Activated CD4-positive, alpha-beta memory T cell treated with anti-CD3 and anti-CD28 coated beads for 36 hours (primary cell): ENCODE results near the gene GARS1. TPM values are rescaled to one million over a fixed set of nuclear protein-coding genes. Genes with fewer than 3 reads are reported as not detected.

Source experiments
- CTCF ChIA-PET: fragments of 350-600 bp; sonication (Branson Sonifier 250); formaldehyde crosslinking; loops from one replicate; lab custom pipeline; 2021; ENCODE audit warnings: antibody characterized with exemption, inconsistent platforms; lab: Charles Lee
- POLR2A ChIA-PET: fragments of 350-600 bp; sonication (Branson Sonifier 250); formaldehyde crosslinking; loops from one replicate; lab custom pipeline; 2021; ENCODE audit warnings: antibody characterized with exemption; lab: Charles Lee
- DNase-seq: peaks from one replicate; pipeline ENCODE4 v3.0.0-alpha.2; 2020
- H3K27ac Mint-ChIP-seq: one replicate; pipeline ENCODE4 v1.8.0; 2021; ENCODE audit warnings: mixed read lengths
- H3K27me3 Mint-ChIP-seq: one replicate; pipeline ENCODE4 v1.8.0; 2021; ENCODE audit warnings: mixed read lengths
- H3K36me3 Mint-ChIP-seq: one replicate; pipeline ENCODE4 v1.8.0; 2021; ENCODE audit warnings: mixed read lengths
- H3K4me1 Mint-ChIP-seq: one replicate; pipeline ENCODE4 v1.8.0; 2021; ENCODE audit warnings: low read depth, mixed read lengths
- H3K4me3 Mint-ChIP-seq: one replicate; pipeline ENCODE4 v1.8.0; 2021; ENCODE audit warnings: mild to moderate bottlenecking, mixed read lengths
- H3K9me3 Mint-ChIP-seq: one replicate; pipeline ENCODE4 v1.8.0; 2021; ENCODE audit warnings: mixed read lengths
- intact Hi-C: fragments of 100-400 bp; cut with micrococcal nuclease; formaldehyde crosslinking; loops from one replicate; pipeline ENCODE4 v1.15.1; 2023
- total RNA-seq, 2 experiments: library from RNA; stranded (reverse); gene quantifications; one replicate each; pipeline ENCODE4 v1.2.3, GENCODE V29; 2021

GARS1 gene, protein sequence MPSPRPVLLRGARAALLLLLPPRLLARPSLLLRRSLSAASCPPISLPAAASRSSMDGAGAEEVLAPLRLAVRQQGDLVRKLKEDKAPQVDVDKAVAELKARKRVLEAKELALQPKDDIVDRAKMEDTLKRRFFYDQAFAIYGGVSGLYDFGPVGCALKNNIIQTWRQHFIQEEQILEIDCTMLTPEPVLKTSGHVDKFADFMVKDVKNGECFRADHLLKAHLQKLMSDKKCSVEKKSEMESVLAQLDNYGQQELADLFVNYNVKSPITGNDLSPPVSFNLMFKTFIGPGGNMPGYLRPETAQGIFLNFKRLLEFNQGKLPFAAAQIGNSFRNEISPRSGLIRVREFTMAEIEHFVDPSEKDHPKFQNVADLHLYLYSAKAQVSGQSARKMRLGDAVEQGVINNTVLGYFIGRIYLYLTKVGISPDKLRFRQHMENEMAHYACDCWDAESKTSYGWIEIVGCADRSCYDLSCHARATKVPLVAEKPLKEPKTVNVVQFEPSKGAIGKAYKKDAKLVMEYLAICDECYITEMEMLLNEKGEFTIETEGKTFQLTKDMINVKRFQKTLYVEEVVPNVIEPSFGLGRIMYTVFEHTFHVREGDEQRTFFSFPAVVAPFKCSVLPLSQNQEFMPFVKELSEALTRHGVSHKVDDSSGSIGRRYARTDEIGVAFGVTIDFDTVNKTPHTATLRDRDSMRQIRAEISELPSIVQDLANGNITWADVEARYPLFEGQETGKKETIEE
- 100 to 1,000 TPM; 345 to 368 TPM for total RNA-seq

DNA sequence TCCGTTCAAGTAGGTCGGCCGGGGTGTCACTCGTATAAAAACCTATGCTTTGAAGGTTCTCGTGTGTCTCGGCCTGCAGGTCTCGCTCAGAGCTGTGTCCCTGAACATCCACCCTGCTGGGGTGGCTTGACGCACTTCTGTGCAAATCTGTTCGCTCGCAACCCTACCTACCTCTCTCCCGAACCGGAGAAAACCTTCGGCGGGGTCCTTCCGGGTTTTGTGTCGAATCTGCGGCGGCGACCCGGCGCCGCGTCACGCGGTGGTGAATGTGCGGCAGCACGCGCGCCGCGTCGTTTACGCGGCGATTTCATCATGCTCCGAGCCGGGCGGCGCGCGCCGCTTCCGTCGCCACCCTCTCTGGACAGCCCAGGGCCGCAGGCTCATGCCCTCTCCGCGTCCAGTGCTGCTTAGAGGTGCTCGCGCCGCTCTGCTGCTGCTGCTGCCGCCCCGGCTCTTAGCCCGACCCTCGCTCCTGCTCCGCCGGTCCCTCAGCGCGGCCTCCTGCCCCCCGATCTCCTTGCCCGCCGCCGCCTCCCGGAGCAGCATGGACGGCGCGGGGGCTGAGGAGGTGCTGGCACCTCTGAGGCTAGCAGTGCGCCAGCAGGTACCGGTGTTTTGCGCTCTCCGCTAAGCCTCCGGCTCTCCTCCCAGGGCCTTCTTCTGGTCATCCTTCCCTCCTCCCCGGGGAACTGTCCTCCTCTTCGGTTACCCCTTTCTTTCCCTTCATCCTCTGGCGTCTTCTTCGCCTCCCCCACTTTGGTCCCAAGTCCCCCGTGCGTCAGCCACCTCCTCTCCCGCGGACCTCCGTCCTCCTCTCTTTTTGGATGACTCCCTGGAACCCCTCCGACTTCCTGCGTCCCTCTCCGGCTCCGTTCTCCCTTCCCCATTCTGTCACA lies at the start of gene GARS1:
TSS of gene GARS1 (plus strand) at position 339 of the 896 bp plus-strand sequence. CDS start at position 383, 44 bp downstream.
- H3K27ac Mint-ChIP-seq: peak within 1 kb of the TSS; percentile 95
- H3K4me1 Mint-ChIP-seq: peaks cover 53% of the 10 kb centered on the region
- no peaks in the 10 kb centered on the region for H3K27me3 Mint-ChIP-seq
- peaks cover 45% of the 10 kb centered on the region for H3K36me3 Mint-ChIP-seq
- H3K4me3 Mint-ChIP-seq: peak within 1 kb of the TSS; percentile 99
- no peaks in the 10 kb centered on the region for H3K9me3 Mint-ChIP-seq
- DNase-seq: peak; percentile 92
- intact Hi-C loops: loop anchor here (1.0 to 10.0 kb wide), 5 partner anchors 90 to 1900 kb away; partner anchors contain the start of genes AVL9, FKBP14, GGCT and LSM5
- ChIA-PET POLR2A (interaction anchor here (1.0 to 1.4 kb wide), 4 partner anchors 16 to 116 kb away, joined by 3 to 7 read pairs (median 5); partner anchors contain the start of gene NOD1), CTCF (interaction anchor here (0.8 kb wide), 1 partner anchor 29 kb away, joined by 4 read pairs; no protein-coding TSS in a partner anchor)

DNA sequence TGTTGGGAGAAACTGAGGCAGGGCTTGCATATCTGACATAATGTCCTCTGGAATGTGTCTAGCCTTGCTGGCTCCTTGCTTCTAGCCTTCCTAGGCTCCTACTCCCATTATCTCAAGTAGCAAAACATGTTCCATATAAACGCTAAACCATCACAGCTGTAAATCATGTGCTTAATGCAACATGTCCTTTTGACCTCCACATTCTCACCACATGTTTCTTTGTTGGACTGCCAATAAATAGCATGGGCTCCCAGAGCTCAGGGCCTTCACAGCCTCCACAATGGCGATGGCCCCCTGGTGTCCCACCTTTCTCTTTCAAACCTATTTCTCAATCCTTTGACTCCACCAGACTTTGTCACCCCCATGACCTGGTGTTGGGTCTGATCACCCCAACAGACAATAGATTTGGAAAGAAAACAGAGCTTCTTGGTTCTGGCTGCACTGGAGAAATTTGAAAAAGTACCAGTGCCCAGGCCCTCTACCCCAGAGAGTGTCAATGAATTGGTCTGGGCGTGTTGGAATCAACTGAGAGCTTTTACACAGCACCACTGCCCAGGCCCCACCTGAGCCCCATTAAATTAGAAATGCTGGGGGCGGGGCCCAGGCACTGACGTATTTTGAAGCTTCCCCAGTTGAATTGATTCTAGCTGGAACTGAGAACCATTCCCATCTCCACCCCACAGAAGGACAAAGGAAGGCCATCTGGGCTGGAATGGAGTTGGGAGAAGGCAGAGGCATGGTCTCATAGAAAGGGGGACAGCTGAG lies 48.7 kb upstream of the GARS1 start:
- no peak overlapping the region for H3K4me3 Mint-ChIP-seq
- no peaks in the 10 kb centered on the region for H3K27me3 Mint-ChIP-seq
- POLR2A ChIA-PET: no interaction called here
- no peaks in the 10 kb centered on the region for H3K9me3 Mint-ChIP-seq
- peaks cover 12% of the 10 kb centered on the region for H3K36me3 Mint-ChIP-seq
- H3K4me1 Mint-ChIP-seq: no peaks in the 10 kb centered on the region
- intact Hi-C loops: no loop called here
- DNase-seq: no peak
- CTCF ChIA-PET: interaction anchor here (0.8 to 8.1 kb wide), 7 partner anchors 14 to 196 kb away, joined by 3 to 114 read pairs (median 12); no protein-coding TSS in a partner anchor
- H3K27ac Mint-ChIP-seq: no peak overlapping the region

DNA sequence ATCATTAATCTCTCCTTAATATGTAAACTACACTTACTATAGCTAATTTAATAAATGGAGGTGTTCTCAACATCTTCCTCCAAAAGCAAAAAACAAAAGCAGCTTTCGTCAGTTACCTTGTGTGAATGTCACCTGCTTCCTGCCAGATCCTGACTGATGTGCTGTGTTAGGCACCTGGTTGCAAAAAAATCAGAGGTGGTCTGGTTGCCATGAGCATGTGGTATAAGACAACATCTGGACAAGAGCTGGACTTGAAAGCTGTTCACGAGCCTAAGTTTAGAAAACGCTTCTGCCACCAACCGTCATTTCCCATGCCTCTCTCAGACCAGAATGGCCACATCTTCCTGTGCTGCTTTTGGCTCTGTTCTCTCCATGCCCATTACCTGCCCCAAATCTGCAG lies 48.1 kb upstream of the GARS1 start:
- H3K36me3 Mint-ChIP-seq: peaks cover 12% of the 10 kb centered on the region

DNA sequence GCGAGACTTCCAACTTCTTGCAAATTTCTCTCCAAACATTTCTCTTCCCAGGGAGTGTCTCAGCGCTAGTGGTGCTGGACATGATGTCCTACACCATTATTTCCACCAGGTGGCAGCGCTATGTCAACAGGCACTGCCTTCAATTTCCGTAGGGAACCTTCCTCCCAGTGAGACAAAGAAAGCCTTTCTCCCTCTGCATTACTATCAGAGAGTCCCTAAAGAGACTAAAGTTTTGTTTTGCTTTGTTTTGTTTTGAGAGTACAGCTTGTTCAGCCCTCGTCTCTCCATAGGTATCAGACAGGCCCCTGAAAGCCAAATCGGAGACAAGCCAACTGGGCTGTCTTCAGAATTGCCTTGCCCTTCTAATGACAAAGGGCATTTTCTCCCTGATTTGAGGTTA lies 45.8 kb upstream of the GARS1 start:
- ChIA-PET CTCF (interaction anchor here (0.6 to 8.1 kb wide), 15 partner anchors 9 to 273 kb away, joined by 3 to 114 read pairs (median 4); partner anchors contain the start of gene NOD1), POLR2A (no interaction called here)
- no peak overlapping the region for H3K27ac Mint-ChIP-seq
- no peak overlapping the region for H3K4me3 Mint-ChIP-seq
- peaks cover 1% of the 10 kb centered on the region for H3K36me3 Mint-ChIP-seq
- intact Hi-C loops: loop anchor here (1.0 to 2.0 kb wide), 2 partner anchors 16 to 191 kb away; no protein-coding TSS in a partner anchor
- no peaks in the 10 kb centered on the region for H3K4me1 Mint-ChIP-seq
- H3K27me3 Mint-ChIP-seq: no peaks in the 10 kb centered on the region
- DNase-seq: peak; percentile 51
- no peaks in the 10 kb centered on the region for H3K9me3 Mint-ChIP-seq

More for the DNA sequence above, 48.1 kb upstream of the GARS1 start:
- no peaks in the 10 kb centered on the region for H3K27me3 Mint-ChIP-seq
- H3K27ac Mint-ChIP-seq: no peak overlapping the region
- DNase-seq: no peak
- CTCF ChIA-PET: interaction anchor here (0.8 to 8.1 kb wide), 6 partner anchors 14 to 196 kb away, joined by 3 to 114 read pairs (median 12); no protein-coding TSS in a partner anchor
- H3K9me3 Mint-ChIP-seq: no peaks in the 10 kb centered on the region
- POLR2A ChIA-PET: no interaction called here
- no peaks in the 10 kb centered on the region for H3K4me1 Mint-ChIP-seq
- intact Hi-C loops: no loop called here
- no peak overlapping the region for H3K4me3 Mint-ChIP-seq

DNA sequence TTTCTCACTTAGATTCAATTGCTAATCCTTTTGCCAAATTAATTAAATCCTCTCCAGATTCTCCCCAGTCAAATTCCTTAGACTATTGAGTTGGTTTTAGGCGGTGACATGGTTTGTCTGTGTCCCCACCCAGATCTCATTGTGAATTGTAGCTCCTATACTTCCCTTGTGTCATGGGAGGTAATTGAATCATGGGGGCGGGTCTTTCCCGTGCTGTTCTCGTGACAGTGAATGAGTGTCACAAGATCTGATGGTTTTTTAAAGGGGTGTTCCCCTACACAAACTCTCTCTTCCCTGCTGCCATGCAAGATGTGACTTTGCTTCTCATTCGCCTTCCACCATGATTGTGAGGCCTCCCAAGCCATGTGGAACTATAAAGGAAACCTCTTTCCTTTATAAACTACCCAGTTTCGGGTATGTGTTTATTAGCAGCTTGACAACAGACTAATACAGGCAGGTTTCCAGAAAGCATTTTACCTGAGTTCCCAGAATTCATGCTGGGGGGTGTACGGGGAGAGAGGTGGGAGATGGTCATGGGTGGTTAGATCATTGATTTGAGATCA lies 44.7 kb upstream of the GARS1 start:
- no peak overlapping the region for H3K27ac Mint-ChIP-seq
- no peak overlapping the region for H3K4me3 Mint-ChIP-seq
- DNase-seq: peak; percentile 17
- H3K9me3 Mint-ChIP-seq: no peaks in the 10 kb centered on the region
- ChIA-PET POLR2A (no interaction called here), CTCF (interaction anchor here (1.0 to 8.1 kb wide), 12 partner anchors 11 to 274 kb away, joined by 3 to 114 read pairs (median 6); partner anchors contain the start of gene NOD1)
- no peaks in the 10 kb centered on the region for H3K36me3 Mint-ChIP-seq
- intact Hi-C loops: loop anchor here (2.0 kb wide), 1 partner anchor 15 kb away; no protein-coding TSS in a partner anchor
- H3K27me3 Mint-ChIP-seq: no peaks in the 10 kb centered on the region
- no peaks in the 10 kb centered on the region for H3K4me1 Mint-ChIP-seq

DNA sequence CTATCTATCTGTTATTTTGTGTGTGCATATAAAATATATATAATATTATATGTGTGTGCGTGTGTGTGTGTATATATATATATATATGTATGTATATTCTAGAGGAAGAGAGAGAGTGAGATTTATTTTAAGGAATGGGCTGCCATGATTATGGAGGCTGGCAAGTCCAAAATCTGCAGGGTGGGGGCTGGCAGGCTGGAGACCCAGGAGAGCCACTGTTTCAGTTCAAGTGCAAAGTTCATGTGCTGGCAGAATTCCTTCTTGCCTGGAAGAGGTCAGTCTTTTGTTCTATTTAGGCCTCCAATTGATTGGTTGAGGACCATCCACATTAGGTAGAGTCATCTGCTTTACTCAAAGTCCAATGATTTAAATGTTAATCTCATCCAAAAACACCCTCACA lies 42.3 kb upstream of the GARS1 start:
- Mint-ChIP-seq H3K36me3 (no peaks in the 10 kb centered on the region), H3K9me3 (no peaks in the 10 kb centered on the region), H3K4me1 (no peaks in the 10 kb centered on the region), H3K27me3 (no peaks in the 10 kb centered on the region), H3K4me3 (no peak overlapping the region), H3K27ac (no peak overlapping the region)
- CTCF ChIA-PET: interaction anchor here (8.1 kb wide), 1 partner anchor 10 kb away, joined by 114 read pairs; no protein-coding TSS in a partner anchor
- no peak for DNase-seq
- intact Hi-C loops: no loop called here
- POLR2A ChIA-PET: no interaction called here

DNA sequence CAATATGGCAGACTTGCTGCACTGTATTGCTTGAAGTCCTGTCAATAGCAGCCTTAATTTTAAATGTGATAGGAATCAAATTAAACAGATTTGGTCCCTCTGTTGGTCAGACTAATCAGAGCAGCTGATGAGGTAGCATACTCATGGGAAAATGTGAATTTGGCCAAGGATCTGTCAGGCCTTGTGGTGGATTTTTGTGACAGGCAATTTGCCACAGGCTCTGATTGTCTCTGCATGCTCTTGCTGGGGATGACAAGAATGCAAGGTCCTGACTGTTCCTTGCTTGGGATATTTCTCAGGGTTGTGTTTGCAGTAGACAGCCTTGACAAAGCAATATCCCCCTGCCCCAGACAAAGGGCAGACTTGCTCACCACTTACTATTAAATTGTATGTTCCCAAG lies 41.5 kb upstream of the GARS1 start:
- Mint-ChIP-seq H3K4me1 (no peaks in the 10 kb centered on the region), H3K27ac (no peak overlapping the region), H3K36me3 (no peaks in the 10 kb centered on the region), H3K4me3 (no peak overlapping the region), H3K9me3 (no peaks in the 10 kb centered on the region), H3K27me3 (no peaks in the 10 kb centered on the region)
- ChIA-PET CTCF (interaction anchor here (1.0 kb wide), 1 partner anchor 11 kb away, joined by 5 read pairs; no protein-coding TSS in a partner anchor), POLR2A (no interaction called here)
- DNase-seq: no peak
- intact Hi-C loops: no loop called here

DNA sequence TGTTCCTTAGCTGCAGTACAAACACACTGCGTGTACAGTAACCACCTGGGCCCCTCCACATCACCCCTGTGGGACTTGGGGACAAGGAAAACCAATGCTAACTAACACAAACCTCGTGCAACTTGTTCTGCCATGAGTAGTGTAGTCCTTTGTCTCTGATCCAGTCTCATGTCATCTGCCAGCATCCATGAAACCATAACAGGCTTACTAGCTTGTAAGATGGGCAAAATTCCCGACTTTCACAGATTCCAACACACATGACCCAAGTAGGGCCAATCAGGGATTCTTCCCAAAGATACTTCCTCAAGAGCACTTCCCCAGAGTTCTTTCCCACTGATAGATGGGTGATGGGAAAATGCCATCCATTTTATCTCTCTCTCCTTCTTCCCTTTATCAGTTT lies 41.1 kb upstream of the GARS1 start:
- no peaks in the 10 kb centered on the region for H3K9me3 Mint-ChIP-seq
- no peak overlapping the region for H3K27ac Mint-ChIP-seq
- no peaks in the 10 kb centered on the region for H3K27me3 Mint-ChIP-seq
- H3K4me1 Mint-ChIP-seq: no peaks in the 10 kb centered on the region
- intact Hi-C loops: no loop called here
- DNase-seq: no peak
- no peaks in the 10 kb centered on the region for H3K36me3 Mint-ChIP-seq
- ChIA-PET CTCF (interaction anchor here (1.0 kb wide), 1 partner anchor 11 kb away, joined by 5 read pairs; no protein-coding TSS in a partner anchor), POLR2A (no interaction called here)
- H3K4me3 Mint-ChIP-seq: no peak overlapping the region

DNA sequence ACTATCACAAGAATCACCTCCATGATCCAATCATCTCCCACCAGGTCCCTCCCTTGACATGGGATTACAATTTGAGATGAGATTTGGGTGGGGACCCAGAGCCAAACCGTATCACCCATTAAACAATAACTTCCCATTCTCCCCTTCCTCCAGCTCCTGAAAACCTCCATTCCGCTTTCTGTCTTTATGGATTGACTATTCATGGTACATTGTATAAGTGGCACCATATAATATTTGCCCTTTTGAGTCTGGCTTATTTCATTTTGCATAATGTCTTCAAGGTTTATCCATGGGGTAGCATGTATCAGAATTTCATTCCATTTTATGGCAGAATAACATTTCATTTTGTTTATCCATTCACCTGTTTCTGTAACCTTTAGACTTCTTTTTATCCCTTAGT lies 39.2 kb upstream of the GARS1 start:
- DNase-seq: no peak
- ChIA-PET POLR2A (no interaction called here), CTCF (interaction anchor here (0.5 to 1.2 kb wide), 2 partner anchors 9 to 279 kb away, joined by 3 to 8 read pairs; no protein-coding TSS in a partner anchor)
- Mint-ChIP-seq H3K9me3 (no peaks in the 10 kb centered on the region), H3K4me1 (no peaks in the 10 kb centered on the region), H3K27me3 (no peaks in the 10 kb centered on the region), H3K4me3 (no peak overlapping the region), H3K27ac (no peak overlapping the region), H3K36me3 (peaks cover 1% of the 10 kb centered on the region)
- intact Hi-C loops: no loop called here

DNA sequence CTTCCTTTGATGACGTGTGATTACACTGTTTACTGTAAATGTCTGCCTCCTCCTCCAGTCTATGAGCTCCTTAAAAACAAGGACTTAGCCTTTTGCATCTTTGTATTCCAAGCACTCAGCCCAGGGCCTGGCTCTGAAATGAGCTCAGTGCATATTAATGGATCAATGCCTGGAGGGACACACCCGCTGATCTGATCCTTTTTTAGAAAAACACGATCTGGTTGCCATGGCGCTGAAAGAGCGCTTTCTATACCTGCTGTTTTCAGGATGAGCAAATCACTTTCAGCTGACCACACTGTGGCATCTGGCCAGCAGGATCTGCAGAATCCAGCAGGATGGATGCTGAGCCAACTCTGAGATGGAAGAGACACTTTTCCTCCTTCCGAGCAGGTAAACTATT lies 37.8 kb upstream of the GARS1 start:
- Mint-ChIP-seq H3K27ac (no peak overlapping the region), H3K36me3 (peaks cover 5% of the 10 kb centered on the region), H3K4me1 (no peaks in the 10 kb centered on the region), H3K9me3 (no peaks in the 10 kb centered on the region), H3K27me3 (no peaks in the 10 kb centered on the region), H3K4me3 (no peak overlapping the region)
- no peak for DNase-seq
- intact Hi-C loops: no loop called here
- POLR2A ChIA-PET: no interaction called here
- CTCF ChIA-PET: interaction anchor here (0.7 kb wide), 1 partner anchor 281 kb away, joined by 3 read pairs; no protein-coding TSS in a partner anchor
